Muscle of back (tissue), 13 donors: ENCODE results near the gene RPS6KA2. TPM values are rescaled to one million over a fixed set of nuclear protein-coding genes. Genes with fewer than 3 reads are reported as not detected.

Experiments
- DNase-seq, 3 donors: peaks; one replicate each; pipeline versions ENCODE4 v3.0.0 to v3.0.0-alpha.2; 2013
- long read RNA-seq, 9 donors: transcript quantifications; one replicate each; lab custom pipeline, GENCODE V29; 2026
- polyA plus RNA-seq, 10 donors: library from polyadenylated mRNA; unstranded; fragments of 120-200 nt; gene quantifications; one replicate each; pipeline ENCODE4 v1.2.1, GENCODE V29; 2013; ENCODE audit not compliant: insufficient read length in 10 of 10

The RPS6KA2 gene
- 10 to 100 TPM; 22.1 to 31.7 (median 25.4) TPM for polyA plus RNA-seq
- long read RNA-seq, donor 1, full-length matches to known transcripts: 1 of 6 reads
- long read RNA-seq, donor 1, partial matches to known transcripts: 5 of 6 reads
- long read RNA-seq, donor 1, other reads (novel, unspliced or antisense): 0 of 6 reads
- long read RNA-seq, donor 2, full-length matches to known transcripts: 2 of 2 reads
- long read RNA-seq, donor 2, partial matches to known transcripts: 0 of 2 reads
- long read RNA-seq, donor 2, other reads (novel, unspliced or antisense): 0 of 2 reads
- long read RNA-seq, donor 3: 0 reads
- long read RNA-seq, donor 4: 0 reads
- long read RNA-seq, donor 5, full-length matches to known transcripts: 3 of 3 reads
- long read RNA-seq, donor 5, partial matches to known transcripts: 0 of 3 reads
- long read RNA-seq, donor 5, other reads (novel, unspliced or antisense): 0 of 3 reads
- long read RNA-seq, donor 6, full-length matches to known transcripts: 1 of 1 reads
- long read RNA-seq, donor 6, partial matches to known transcripts: 0 of 1 reads
- long read RNA-seq, donor 6, other reads (novel, unspliced or antisense): 0 of 1 reads
- long read RNA-seq, donor 7, full-length matches to known transcripts: 4 of 4 reads
- long read RNA-seq, donor 7, partial matches to known transcripts: 0 of 4 reads
- long read RNA-seq, donor 7, other reads (novel, unspliced or antisense): 0 of 4 reads
- long read RNA-seq, donor 8, full-length matches to known transcripts: 3 of 3 reads
- long read RNA-seq, donor 8, partial matches to known transcripts: 0 of 3 reads
- long read RNA-seq, donor 8, other reads (novel, unspliced or antisense): 0 of 3 reads
- long read RNA-seq, donor 9: 0 reads

- peak; percentile 99 to 100 (median 100) for DNase-seq
Measured at GRCh38 chr6:166627033-166627874, at the start of gene RPS6KA2. TSS of gene RPS6KA2 (minus strand) at chr6:166627251. CDS start at chr6:166627019, 232 bp downstream.

GRCh38 chr6:166676270-166676860 lies 49.3 kb upstream of the RPS6KA2 start:
- no peak for DNase-seq

GRCh38 chr6:166675736-166676135 lies 48.7 kb upstream of the RPS6KA2 start:
- no peak for DNase-seq

GRCh38 chr6:166673309-166673708 lies 46.3 kb upstream of the RPS6KA2 start:
- DNase-seq: peak in 1 of 3 donors; percentile 27

- peak in 1 of 3 donors; percentile 31 for DNase-seq
Measured at GRCh38 chr6:166672624-166673206, 45.7 kb upstream of the RPS6KA2 start.

- no peak for DNase-seq
Measured at GRCh38 chr6:166672146-166672545, 45.1 kb upstream of the RPS6KA2 start.

- peak in 1 of 3 donors; percentile 21 for DNase-seq
Measured at GRCh38 chr6:166671434-166672081, 44.5 kb upstream of the RPS6KA2 start.

- DNase-seq: no peak
Measured at GRCh38 chr6:166670894-166671293, 43.8 kb upstream of the RPS6KA2 start.

GRCh38 chr6:166670013-166670412 lies 43.0 kb upstream of the RPS6KA2 start:
- no peak for DNase-seq

GRCh38 chr6:166667796-166668610 lies 41.0 kb upstream of the RPS6KA2 start:
- DNase-seq: no peak

- no peak for DNase-seq
Measured at GRCh38 chr6:166664135-166664534, 37.1 kb upstream of the RPS6KA2 start.

GRCh38 chr6:166663568-166663967 lies 36.5 kb upstream of the RPS6KA2 start:
- no peak for DNase-seq

- DNase-seq: no peak
Measured at GRCh38 chr6:166662690-166663089, 35.6 kb upstream of the RPS6KA2 start.

- DNase-seq: peak in 1 of 3 donors; percentile 34
Measured at GRCh38 chr6:166661327-166662085, 34.5 kb upstream of the RPS6KA2 start.

- no peak for DNase-seq
Measured at GRCh38 chr6:166660157-166660688, 33.2 kb upstream of the RPS6KA2 start.

GRCh38 chr6:166659581-166659980 lies 32.5 kb upstream of the RPS6KA2 start:
- no peak for DNase-seq

GRCh38 chr6:166658792-166659150 lies 31.7 kb upstream of the RPS6KA2 start:
- no peak for DNase-seq

- no peak for DNase-seq
Measured at GRCh38 chr6:166658115-166658791, 31.2 kb upstream of the RPS6KA2 start.
